GM10248 (cell line): ENCODE data around the gene PCDHGA11.
"Not testable (repeated sequence)": the region's sequence is repeated elsewhere in the genome, so short reads cannot be mapped to it uniquely, and the experiment has no call there.

Experiments used
- CTCF ChIA-PET: fragments of 300-600 bp; sonication (Branson Sonifier 250); formaldehyde crosslinking; extraction: SDS; loops from one replicate; lab custom pipeline; 2021; ENCODE audit warnings: antibody characterized with exemption; lab: Yijun Ruan, JAX
- POLR2A ChIA-PET: fragments of 350-650 bp; sonication (Branson Sonifier 250); formaldehyde crosslinking; extraction: SDS; loops from one replicate; lab custom pipeline; 2020; ENCODE audit warnings: antibody characterized with exemption; lab: Yijun Ruan, JAX
- DNase-seq: peaks from one replicate; pipeline ENCODE4 v3.0.0; 2012; ENCODE audit errors: extremely low spot score
- CTCF ChIP-seq: IDR thresholded peaks from 2 replicates; pipeline ENCODE4 v1.5.1; 2012; ENCODE audit warnings: mild to moderate bottlenecking, low read depth; ENCODE audit errors: extremely low read depth, missing control alignments, control extremely low read depth

The PCDHGA11 gene

GRCh38 chr5:141412854-141413539 is 7.9 kb upstream of the PCDHGA11 start, which contains the start of gene PCDHGA10:
Gene PCDHGA10 (plus strand): TSS chr5:141412987. CDS start chr5:141413176, 189 bp downstream.
- peak; percentile 77 for TF ChIP-seq CTCF
- POLR2A ChIA-PET, result no interaction called here
- peak; percentile 73 for DNase-seq
- CTCF ChIA-PET, result interaction anchor here (0.7 to 12.7 kb wide), 53 partner anchors 8 to 607 kb away, joined by 3 to 180 read pairs (median 5); partner anchors contain the start of genes HDAC3, PCDHB14, PCDHB15 and PCDHGA11

- CTCF ChIA-PET, result interaction anchor here (0.7 to 12.7 kb wide), 42 partner anchors 8 to 608 kb away, joined by 3 to 180 read pairs (median 5); partner anchors contain the start of genes HDAC3, PCDHB14, PCDHGA11 and PCDHGA12
- TF ChIP-seq CTCF, result no peak
- no peak for DNase-seq
- POLR2A ChIA-PET, result no interaction called here
Observed at GRCh38 chr5:141413540-141414069, 7.2 kb upstream of the PCDHGA11 start.

GRCh38 chr5:141414548-141415274 is 6.1 kb upstream of the PCDHGA11 start:
- DNase-seq, POLR2A ChIA-PET: not testable (repeated sequence)
- CTCF ChIA-PET, result interaction anchor here (1.2 to 12.7 kb wide), 14 partner anchors 15 to 465 kb away, joined by 3 to 180 read pairs (median 17); partner anchors contain the start of genes DIAPH1, PCDHGA12 and TAF7

- DNase-seq, POLR2A ChIA-PET: not testable (repeated sequence)
- CTCF ChIA-PET, result interaction anchor here (1.3 to 12.7 kb wide), 5 partner anchors 60 to 148 kb away, joined by 4 to 180 read pairs (median 90); partner anchors contain the start of gene PCDHGC3
Observed at GRCh38 chr5:141415275-141415618, 5.6 kb upstream of the PCDHGA11 start.

GRCh38 chr5:141417494-141418172 is 3.2 kb upstream of the PCDHGA11 start, which contains the start of gene PCDHGB7:
Gene PCDHGB7 (plus strand): TSS chr5:141417677. CDS start chr5:141417860, 183 bp downstream.
- POLR2A ChIA-PET, result not testable (repeated sequence)
- peak; percentile 64 for DNase-seq
- CTCF ChIA-PET, result interaction anchor here (0.6 to 12.7 kb wide), 28 partner anchors 11 to 196 kb away, joined by 3 to 180 read pairs (median 5); partner anchors contain the start of genes PCDHGA1, PCDHGA12, PCDHGA2 and PCDHGB6
- peak; percentile 82 for TF ChIP-seq CTCF

GRCh38 chr5:141419074-141419880 is 1.6 kb upstream of the PCDHGA11 start:
- ChIA-PET CTCF (interaction anchor here (1.6 to 12.7 kb wide), 11 partner anchors 10 to 149 kb away, joined by 3 to 180 read pairs (median 27); partner anchors contain the start of genes PCDHGA12 and PCDHGB6), POLR2A (no interaction called here)
- TF ChIP-seq CTCF, result no peak
- DNase-seq, result no peak
